KMS-11 (cell line): ENCODE measurements around the gene RFTN2.
"Not testable (repeated sequence)": the region's sequence is repeated elsewhere in the genome, so short reads cannot be mapped to it uniquely, and the experiment has no call there.

Experiments used
- H2AFZ ChIP-seq: fragments of 200-600 bp; sonication (generic); 2 replicates; pipeline ENCODE4 v1.6.1; 2016; ENCODE audit warnings: antibody characterized with exemption, mixed run types, low read depth
- H3K27ac ChIP-seq: fragments of 200-600 bp; sonication (generic); 2 replicates; pipeline ENCODE4 v1.6.1; 2016; ENCODE audit warnings: mild to moderate bottlenecking, mixed run types
- H3K27me3 ChIP-seq: fragments of 200-600 bp; sonication (generic); 2 replicates; pipeline ENCODE4 v1.6.1; 2017; ENCODE audit warnings: mild to moderate bottlenecking, low read depth, mixed run types, moderate library complexity; ENCODE audit not compliant: insufficient read depth
- H3K36me3 ChIP-seq: fragments of 200-600 bp; sonication (generic); 2 replicates; pipeline ENCODE4 v1.6.1; 2017; ENCODE audit warnings: mild to moderate bottlenecking, mixed run types; ENCODE audit not compliant: insufficient read depth
- H3K4me1 ChIP-seq: fragments of 200-600 bp; sonication (generic); 2 replicates; pipeline ENCODE4 v1.6.1; 2016; ENCODE audit warnings: mild to moderate bottlenecking, low read depth, mixed run types; ENCODE audit not compliant: poor library complexity, severe bottlenecking
- H3K4me2 ChIP-seq: fragments of 200-600 bp; sonication (generic); 2 replicates; pipeline ENCODE4 v1.7.0; 2016; ENCODE audit warnings: mild to moderate bottlenecking, mixed run types
- H3K4me3 ChIP-seq: fragments of 200-600 bp; sonication (generic); IDR thresholded peaks from 2 replicates; pipeline ENCODE4 v1.6.1; 2017; ENCODE audit warnings: low read depth, low read length, mixed read lengths; ENCODE audit not compliant: insufficient read depth
- H3K79me2 ChIP-seq: fragments of 200-600 bp; sonication (generic); 2 replicates; pipeline ENCODE4 v1.6.1; 2016; ENCODE audit warnings: low read depth, mixed run types; ENCODE audit not compliant: insufficient read depth
- H3K9ac ChIP-seq: fragments of 200-600 bp; sonication (generic); 2 replicates; pipeline ENCODE4 v1.6.1; 2016; ENCODE audit warnings: mild to moderate bottlenecking, mixed run types
- H4K20me1 ChIP-seq: fragments of 200-600 bp; sonication (generic); 2 replicates; pipeline ENCODE4 v1.6.1; 2016; ENCODE audit warnings: mild to moderate bottlenecking, mixed run types; ENCODE audit not compliant: insufficient read depth
- TF ChIP-seq, protein P1 (sequence below): fragments of 200-600 bp; sonication (generic); conservative IDR thresholded peaks from 2 replicates; pipeline ENCODE4 v1.6.1; 2017; ENCODE audit warnings: low read depth, mild to moderate bottlenecking, antibody characterized with exemption, low read length, moderate library complexity, mixed read lengths

RFTN2 gene

GRCh38 chr2:197555467-197555866, 119.9 kb downstream of the RFTN2 start:
- TF ChIP-seq, protein P1, sequence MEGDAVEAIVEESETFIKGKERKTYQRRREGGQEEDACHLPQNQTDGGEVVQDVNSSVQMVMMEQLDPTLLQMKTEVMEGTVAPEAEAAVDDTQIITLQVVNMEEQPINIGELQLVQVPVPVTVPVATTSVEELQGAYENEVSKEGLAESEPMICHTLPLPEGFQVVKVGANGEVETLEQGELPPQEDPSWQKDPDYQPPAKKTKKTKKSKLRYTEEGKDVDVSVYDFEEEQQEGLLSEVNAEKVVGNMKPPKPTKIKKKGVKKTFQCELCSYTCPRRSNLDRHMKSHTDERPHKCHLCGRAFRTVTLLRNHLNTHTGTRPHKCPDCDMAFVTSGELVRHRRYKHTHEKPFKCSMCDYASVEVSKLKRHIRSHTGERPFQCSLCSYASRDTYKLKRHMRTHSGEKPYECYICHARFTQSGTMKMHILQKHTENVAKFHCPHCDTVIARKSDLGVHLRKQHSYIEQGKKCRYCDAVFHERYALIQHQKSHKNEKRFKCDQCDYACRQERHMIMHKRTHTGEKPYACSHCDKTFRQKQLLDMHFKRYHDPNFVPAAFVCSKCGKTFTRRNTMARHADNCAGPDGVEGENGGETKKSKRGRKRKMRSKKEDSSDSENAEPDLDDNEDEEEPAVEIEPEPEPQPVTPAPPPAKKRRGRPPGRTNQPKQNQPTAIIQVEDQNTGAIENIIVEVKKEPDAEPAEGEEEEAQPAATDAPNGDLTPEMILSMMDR: no peak
- Histone ChIP-seq H3K9ac (no peak overlapping the region), H3K36me3 (no peaks in the 10 kb centered on the region; the same call in 1 of the 2 replicates), H3K27me3 (no peaks in the 10 kb centered on the region), H3K4me2 (no peak overlapping the region), H4K20me1 (no peaks in the 10 kb centered on the region), H3K4me1 (no peaks in the 10 kb centered on the region), H2AFZ (no peak overlapping the region), H3K27ac (no peak overlapping the region), H3K79me2 (no peaks in the 10 kb centered on the region), H3K4me3 (no peak overlapping the region)

- not testable (repeated sequence) for H3K27me3 ChIP-seq, H4K20me1 ChIP-seq, H3K4me1 ChIP-seq, H3K79me2 ChIP-seq, H3K4me2 ChIP-seq, H3K4me3 ChIP-seq, H3K9ac ChIP-seq, H3K36me3 ChIP-seq, H3K27ac ChIP-seq, H2AFZ ChIP-seq
Observed at GRCh38 chr2:197551260-197551659, 124.1 kb downstream of the RFTN2 start.

DNA sequence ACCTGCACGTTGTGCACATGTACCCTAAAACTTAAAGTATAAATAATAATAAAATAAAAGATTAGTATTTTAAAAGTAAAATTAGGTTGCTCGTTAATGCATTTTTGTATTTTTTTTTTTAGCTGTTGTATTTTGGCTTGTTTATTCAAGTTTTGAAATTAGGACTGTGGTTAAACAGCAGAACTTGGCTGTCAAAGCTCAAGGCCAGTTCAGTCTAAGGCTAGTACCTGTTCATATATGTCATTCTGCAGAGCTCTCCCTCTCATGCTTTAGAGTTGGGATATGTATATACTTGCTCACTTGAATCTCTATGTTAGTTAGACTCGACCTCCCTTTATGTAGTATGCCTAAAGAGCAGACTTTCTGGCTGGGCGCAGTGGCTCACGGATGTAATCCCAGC, 126.8 kb downstream of the RFTN2 start:
- Histone ChIP-seq H3K27me3 (no peaks in the 10 kb centered on the region), H3K27ac (no peak overlapping the region), H3K4me2 (no peak overlapping the region), H4K20me1 (no peaks in the 10 kb centered on the region), H3K9ac (no peak overlapping the region), H3K79me2 (peaks cover 4% of the 10 kb centered on the region; the same call in 1 of the 2 replicates), H3K36me3 (0 out of 2 replicates have a peak, but pooled peaks cover 6% of the 10 kb centered on the region), H3K4me3 (no peak overlapping the region), H3K4me1 (no peaks in the 10 kb centered on the region), H2AFZ (no peak overlapping the region)
- TF ChIP-seq, protein P1: no peak

DNA sequence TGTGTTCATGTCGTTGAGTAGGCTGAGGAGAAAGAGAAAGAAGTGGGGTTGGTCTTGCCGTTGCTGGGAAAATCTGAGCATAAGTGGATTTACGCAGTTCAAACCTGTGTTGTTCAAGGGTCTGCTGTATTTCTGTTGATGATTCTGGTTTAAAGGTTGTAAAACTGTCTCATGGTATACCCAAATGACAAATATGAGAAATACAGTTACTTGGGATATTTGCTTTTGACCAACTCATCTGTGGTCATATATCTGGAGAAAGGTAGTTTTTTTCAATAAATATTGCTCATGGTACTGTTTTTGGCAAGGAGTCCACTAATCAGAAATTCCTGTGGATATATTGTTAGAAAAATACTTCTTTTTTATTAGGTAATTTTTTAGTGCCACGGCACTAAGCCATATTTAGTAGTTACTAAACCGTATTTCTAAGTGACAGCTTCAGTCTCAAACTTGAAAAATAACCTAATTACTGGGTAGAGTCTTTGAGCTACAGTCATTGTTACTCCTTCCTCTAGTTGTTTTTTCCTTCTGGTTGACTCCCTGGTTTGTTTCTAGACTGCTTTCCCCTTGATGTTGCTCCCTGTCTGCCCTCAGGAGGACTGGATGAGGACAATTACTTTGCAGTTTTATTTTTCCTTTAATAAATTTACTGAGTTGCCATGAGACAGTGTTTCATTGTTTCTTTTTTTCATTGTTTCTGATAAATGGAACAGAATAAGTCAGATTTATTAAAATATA, 128.1 kb downstream of the RFTN2 start:
- H3K27ac ChIP-seq: no peak overlapping the region
- H3K27me3 ChIP-seq: no peaks in the 10 kb centered on the region
- no peaks in the 10 kb centered on the region for H3K4me1 ChIP-seq
- no peaks in the 10 kb centered on the region for H4K20me1 ChIP-seq
- no peak overlapping the region for H3K4me2 ChIP-seq
- peaks cover 9% of the 10 kb centered on the region; the same call in 1 of the 2 replicates for H3K36me3 ChIP-seq
- no peak overlapping the region for H3K4me3 ChIP-seq
- no peak overlapping the region for H3K9ac ChIP-seq
- peaks cover 4% of the 10 kb centered on the region; the same call in 1 of the 2 replicates for H3K79me2 ChIP-seq
- TF ChIP-seq, protein P1: no peak
- no peak overlapping the region for H2AFZ ChIP-seq

- Histone ChIP-seq H3K36me3 (peaks cover 5% of the 10 kb centered on the region; the same call in 1 of the 2 replicates), H3K27ac (no peak overlapping the region), H3K4me3 (no peak overlapping the region), H2AFZ (no peak overlapping the region), H4K20me1 (peaks cover 4% of the 10 kb centered on the region; the same call in 1 of the 2 replicates), H3K79me2 (peaks cover 13% of the 10 kb centered on the region; the same call in 1 of the 2 replicates), H3K27me3 (no peaks in the 10 kb centered on the region), H3K4me2 (no peak overlapping the region), H3K9ac (no peak overlapping the region), H3K4me1 (peaks cover 23% of the 10 kb centered on the region)
- TF ChIP-seq, protein P1: no peak
Observed at GRCh38 chr2:197543206-197543605, 132.2 kb downstream of the RFTN2 start.
